ENCODE measurements around the gene TRMO. TPM values are rescaled to one million over a fixed set of nuclear protein-coding genes. Genes with fewer than 3 reads are reported as not detected.

Gene TRMO
- total RNA-seq, 4 donors from 2014 or later, result 16.0 to 41.1 (median 20.7) TPM

- no peak overlapping the region for H3K27ac ChIP-seq
- 67 to 72% methylated on average over 1 of the region's 1 CpG for WGBS, 2 donors
- peaks cover 0 to 34% (median 0%) of the 10 kb centered on the region in 4 donors for H3K27me3 ChIP-seq
- peaks cover 0 to 17% (median 6%) of the 10 kb centered on the region in 3 donors for H3K9me3 ChIP-seq
- TF ChIP-seq CTCF (IDR thresholded peaks at IDR 0.05) (no peak), POLR2A (IDR thresholded peaks at IDR 0.05) (no peak)
- H3K4me1 ChIP-seq, result peaks cover 3 to 25% (median 7%) of the 10 kb centered on the region in 3 donors
- no peak for DNase-seq
- H3K4me3 ChIP-seq, result no peak overlapping the region
- no peaks in the 10 kb centered on the region for H3K36me3 ChIP-seq
- intact Hi-C loops (cut with DNase I), result no loop called here
These were observed 57.9 kb downstream of the TRMO start for GRCh38 chr9:97864396-97864795.

GRCh38 chr9:97863314-97863713 is 59.0 kb downstream of the TRMO start:
- Histone ChIP-seq H3K27me3 (peaks cover 0 to 44% (median 0%) of the 10 kb centered on the region in 4 donors), H3K9me3 (peaks cover 0 to 17% (median 6%) of the 10 kb centered on the region in 3 donors), H3K36me3 (no peaks in the 10 kb centered on the region), H3K4me3 (no peak overlapping the region), H3K4me1 (peaks cover 3 to 26% (median 7%) of the 10 kb centered on the region in 3 donors), H3K27ac (peak overlapping the region in 3 of 4 donors; percentile 34 to 59 (median 35))
- 35 to 44% methylated on average over 2 to 6 of the region's 7 CpGs for WGBS, 2 donors
- TF ChIP-seq CTCF (IDR thresholded peaks at IDR 0.05), result peak in 1 of 6 experiments; percentile 27
- TF ChIP-seq POLR2A (IDR thresholded peaks at IDR 0.05), result no peak
- intact Hi-C loops (cut with DNase I), result no loop called here
- no peak for DNase-seq

- no peak for TF ChIP-seq CTCF (IDR thresholded peaks at IDR 0.05)
- TF ChIP-seq POLR2A (IDR thresholded peaks at IDR 0.05), result no peak
- 89 to 92% methylated on average over 5 of the region's 5 CpGs for WGBS, 2 donors
- peaks cover 0 to 6% (median 3%) of the 10 kb centered on the region in 3 donors for H3K9me3 ChIP-seq
- H3K4me3 ChIP-seq, result no peak overlapping the region
- no peak for DNase-seq
- intact Hi-C loops (cut with DNase I), result no loop called here
- peaks cover 7 to 44% (median 7%) of the 10 kb centered on the region in 3 donors for H3K4me1 ChIP-seq
- no peak overlapping the region for H3K27ac ChIP-seq
- H3K27me3 ChIP-seq, result peaks cover 0 to 66% (median 0%) of the 10 kb centered on the region in 4 donors
- no peaks in the 10 kb centered on the region for H3K36me3 ChIP-seq
These were observed 61.2 kb downstream of the TRMO start for GRCh38 chr9:97861148-97861475.

- 49% methylated on average over 5 to 8 of the region's 10 CpGs for WGBS, 2 donors
- Histone ChIP-seq H3K27ac (no peak overlapping the region), H3K4me3 (no peak overlapping the region), H3K27me3 (peaks cover 0 to 71% (median 2%) of the 10 kb centered on the region in 4 donors), H3K9me3 (peaks cover 0 to under 1% (median 0%) of the 10 kb centered on the region in 3 donors), H3K36me3 (no peaks in the 10 kb centered on the region), H3K4me1 (peaks cover 7 to 49% (median 12%) of the 10 kb centered on the region in 3 donors)
- no peak for TF ChIP-seq CTCF (IDR thresholded peaks at IDR 0.05)
- no peak for TF ChIP-seq POLR2A (IDR thresholded peaks at IDR 0.05)
- no peak for DNase-seq
- intact Hi-C loops (cut with DNase I), result no loop called here
These were observed 61.7 kb downstream of the TRMO start for GRCh38 chr9:97860451-97861147.

- intact Hi-C loops (cut with DNase I), result no loop called here
- 60 to 80% methylated on average over 1 to 2 of the region's 2 CpGs for WGBS, 2 donors
These were observed 63.0 kb downstream of the TRMO start for GRCh38 chr9:97859346-97859745.

More at GRCh38 chr9:97859346-97859745, 63.0 kb downstream of the TRMO start:
- Histone ChIP-seq H3K36me3 (no peaks in the 10 kb centered on the region), H3K27ac (no peak overlapping the region), H3K27me3 (peaks cover 0 to 83% (median 6%) of the 10 kb centered on the region in 4 donors), H3K9me3 (no peaks in the 10 kb centered on the region), H3K4me3 (no peak overlapping the region), H3K4me1 (peaks cover 13 to 61% (median 16%) of the 10 kb centered on the region in 3 donors)
- DNase-seq, result no peak
- no peak for TF ChIP-seq POLR2A (IDR thresholded peaks at IDR 0.05)
- TF ChIP-seq CTCF (IDR thresholded peaks at IDR 0.05), result no peak
